PC-9 (cell line): ENCODE measurements around the gene ZNF365.

Experiments used
- CTCF ChIP-seq: fragments of 200-600 bp; sonication (generic); conservative IDR thresholded peaks from 2 replicates; pipeline ENCODE4 v1.6.1; 2017; ENCODE audit warnings: mixed run types, antibody characterized with exemption, mild to moderate bottlenecking, moderate library complexity
- EZH2 ChIP-seq: fragments of 200-600 bp; sonication (generic); IDR thresholded peaks from 2 replicates; pipeline ENCODE4 v1.8.0; 2017; ENCODE audit warnings: antibody characterized with exemption, low read depth

GRCh38 chr10:62336404-62336803 lies 37.8 kb upstream of the ZNF365 start:
- TF ChIP-seq CTCF: no peak
- TF ChIP-seq EZH2: no peak
